Measurements from ENCODE around the gene CAPNS1. TPM values are rescaled to one million over a fixed set of nuclear protein-coding genes. Genes with fewer than 3 reads are reported as not detected.
A peak's percentile ranks its signal among the peaks of the same experiment; 100 is the strongest.

CAPNS1 gene
- total and polyA plus RNA-seq, 9 of the 15 experiments (the other 6 are each of a cell fraction or from before 2014, with no cell fraction given): 77.9 to 576 (median 258) TPM

- TF ChIP-seq MYNN (IDR thresholded peaks at IDR 0.05): no peak
- TF ChIP-seq MYNN (CRISPR knock-in tag; IDR thresholded peaks at IDR 0.05): no peak
- no peak for TF ChIP-seq PATZ1 (CRISPR knock-in tag; IDR thresholded peaks at IDR 0.05; ENCODE audit: borderline replicate concordance)
- peak; percentile 78 for TF ChIP-seq ZBTB1 (CRISPR knock-in tag; IDR thresholded peaks at IDR 0.05; ENCODE audit: borderline replicate concordance, low read depth)
- TF ChIP-seq MTA3 (IDR thresholded peaks at IDR 0.05; ENCODE audit: borderline replicate concordance): peak; percentile 88
- TF ChIP-seq MEIS2 (IDR thresholded peaks at IDR 0.05; ENCODE audit: partially characterized antibody): peak; percentile 90
- no peak for TF ChIP-seq ZC3H4 (CRISPR knock-in tag; IDR thresholded peaks at IDR 0.05; ENCODE audit: borderline replicate concordance)
- TF ChIP-seq CREB3L1 (IDR thresholded peaks at IDR 0.05; ENCODE audit: borderline replicate concordance, low read depth): peak; percentile 67
- no peak for TF ChIP-seq ZNF384 (IDR thresholded peaks at IDR 0.05; ENCODE audit: low read depth, low read length)
- TF ChIP-seq POLR2A (conservative IDR thresholded peaks at IDR 0.05): peak; percentile 92
- TF ChIP-seq EHMT2 (IDR thresholded peaks at IDR 0.05): no peak
- no peak for TF ChIP-seq GTF2A2 (tag; IDR thresholded peaks at IDR 0.05)
- TF ChIP-seq NONO (IDR thresholded peaks at IDR 0.05; ENCODE audit: low read depth in 2 of 2, low read length in 1 of 2): peak in 1 of 2 experiments; percentile 64; a peak in 1 of 4 replicates
- TF ChIP-seq PTTG1 (tag; IDR thresholded peaks at IDR 0.05; ENCODE audit: low read depth): no peak
- no peak for TF ChIP-seq ZNF584 (CRISPR knock-in tag; IDR thresholded peaks at IDR 0.05; ENCODE audit: low read depth)
- no peak for TF ChIP-seq ELF4 (CRISPR knock-in tag; IDR thresholded peaks at IDR 0.05)
- no peak for TF ChIP-seq ZNF232 (CRISPR knock-in tag; IDR thresholded peaks at IDR 0.05)
- no peak for TF ChIP-seq MXD1 (CRISPR knock-in tag; IDR thresholded peaks at IDR 0.05; ENCODE audit: borderline replicate concordance, poor library complexity, severe bottlenecking)
- TF ChIP-seq POLR2B (IDR thresholded peaks at IDR 0.05; ENCODE audit: low read depth, partially characterized antibody): peak; percentile 79
- TF ChIP-seq CBX2 (IDR thresholded peaks at IDR 0.05; ENCODE audit: insufficient read depth, low read length, poor library complexity, severe bottlenecking): no peak
- TF ChIP-seq GMEB1 (CRISPR knock-in tag; IDR thresholded peaks at IDR 0.05): no peak; the same call in 1 of the 2 replicates
- no peak for TF ChIP-seq MEF2D (tag; conservative IDR thresholded peaks at IDR 0.05; ENCODE audit: low read depth)
Measured at GRCh38 chr19:36139473-36140303, at the start of gene CAPNS1 (continued).

All from K562 (cell line).